Upper lobe of left lung (tissue), 6 donors: ENCODE results near the gene PCK2. TPM values are rescaled to one million over a fixed set of nuclear protein-coding genes. Genes with fewer than 3 reads are reported as not detected.
A peak's percentile ranks its signal among the peaks of the same experiment; 100 is the strongest.

Experiments
- ATAC-seq, 2 donors: fragments of 200-7000 bp; cut with Tn5 transposase; one replicate each; pipeline ENCODE4 v1.9.1; 2022; ENCODE audit warnings: mild to moderate bottlenecking in 2 of 2, moderate library complexity in 2 of 2; ENCODE audit not compliant: low FRiP score in 2 of 2
- DNase-seq, 2 donors: peaks; one replicate each; pipeline ENCODE4 v3.0.0-alpha.2; 2019 to 2020
- H3K27ac ChIP-seq, 4 donors: fragments of 200-600 bp; sonication (generic); one replicate each; pipeline ENCODE4 v1.5.1; 2016 to 2019
- H3K27me3 ChIP-seq, 4 donors: fragments of 200-600 bp; sonication (generic); one replicate each; pipeline ENCODE4 v1.5.1; 2017 to 2019
- H3K36me3 ChIP-seq, 4 donors: fragments of 200-600 bp; sonication (generic); one replicate each; pipeline ENCODE4 v1.5.1; 2016 to 2019
- H3K4me1 ChIP-seq, 4 donors: fragments of 200-600 bp; sonication (generic); one replicate each; pipeline ENCODE4 v1.5.1; 2018 to 2019
- H3K4me3 ChIP-seq, 4 donors: fragments of 200-600 bp; sonication (generic); one replicate each; pipeline ENCODE4 v1.5.1; 2017 to 2019; ENCODE audit warnings: mild to moderate bottlenecking in 2 of 4, moderate library complexity in 1 of 4
- H3K9me3 ChIP-seq, 4 donors: fragments of 200-600 bp; sonication (generic); one replicate each; pipeline ENCODE4 v1.5.1; 2018 to 2019
- EP300 ChIP-seq, 4 donors: sonication (generic); formaldehyde crosslinking; IDR thresholded peaks; one replicate each; pipeline ENCODE4 v1.5.1; 2017; ENCODE audit warnings: antibody characterized with exemption in 4 of 4, control low read depth in 2 of 4
- POLR2A ChIP-seq, 4 donors: fragments of 450-650 bp; IDR thresholded peaks; one replicate each; pipeline ENCODE4 v1.5.1; 2016 to 2017; ENCODE audit warnings: antibody characterized with exemption in 4 of 4, mild to moderate bottlenecking in 2 of 4
- POLR2AphosphoS5 ChIP-seq, 2 donors: sonication (generic); formaldehyde crosslinking; IDR thresholded peaks; one replicate each; pipeline ENCODE4 v1.5.1; 2017; ENCODE audit warnings: antibody characterized with exemption in 2 of 2
- WGBS, 2 donors: methylation state at CpG; one replicate each; pipeline ENCODE4 v1.1.5; 2017 to 2018; 5-methylcytosine and 5-hydroxymethylcytosine counted together
- total RNA-seq, 6 donors: library from RNA; depleted of rRNA in 4 of 6; stranded (reverse); fragments of >200 nt in 4 of 6; gene quantifications; one replicate each; pipeline versions ENCODE4 v1.1.0 to v1.2.1, GENCODE V29; 2016 to 2021
- TF ChIP-seq, protein P1 (sequence below), 6 experiments: fragments of 450-650 bp in 4 of 6; fragments of 200-600 bp in 2 of 6; sonication (generic) in 2 of 6; IDR thresholded peaks; one replicate each; pipeline ENCODE4 v1.5.1; 2016 to 2019; ENCODE audit warnings: antibody characterized with exemption in 6 of 6
- donor health status: DM: no; HTN: no; CAD: no; lungs with moderate emphysema.
- donor health status: DM: no; HTN: yes; CAD: no; lungs with severe emphysema.

PCK2 gene
- total RNA-seq, 6 donors from 2014 or later = 27.2 to 70.3 (median 34.9) TPM

DNA sequence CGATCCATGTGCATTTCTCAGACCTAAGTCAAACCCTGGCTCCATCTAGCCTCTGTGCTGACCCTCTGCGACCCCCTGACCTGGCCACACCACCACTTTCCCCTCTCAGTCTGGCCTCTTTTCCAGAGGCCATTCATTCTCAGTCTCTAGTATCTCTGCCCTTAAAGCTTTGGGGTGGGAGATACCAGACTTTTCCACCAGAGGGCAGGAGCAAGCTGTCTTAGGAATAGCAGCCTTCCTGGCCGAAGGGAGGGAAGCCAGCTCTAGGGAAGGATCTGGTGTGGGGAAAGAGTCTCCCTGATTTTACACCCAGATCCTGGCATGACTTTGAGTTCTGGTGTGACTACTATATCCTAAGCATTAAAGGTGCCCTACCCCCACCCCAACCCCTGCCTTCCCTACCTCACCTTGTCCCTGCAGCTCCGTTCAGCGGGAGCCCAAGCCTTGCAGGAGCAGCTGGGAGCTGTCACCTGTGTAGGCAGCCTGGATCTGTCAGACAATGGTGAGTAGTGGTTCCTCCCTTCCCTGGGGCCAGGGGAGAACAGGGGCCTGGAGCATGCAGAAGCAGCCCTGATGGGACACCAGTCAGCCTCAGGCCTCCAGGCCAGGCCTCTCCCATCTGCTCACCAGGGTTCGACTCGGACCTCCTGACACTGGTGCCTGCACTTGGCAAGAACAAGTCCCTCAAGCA is 35.7 kb upstream of the PCK2 start:
- ATAC-seq (peak; percentile 53 to 80), DNase-seq (peak in 1 of 2 donors; percentile 79)
- TF ChIP-seq POLR2A (IDR thresholded peaks at IDR 0.05) = no peak
- TF ChIP-seq, protein P1, sequence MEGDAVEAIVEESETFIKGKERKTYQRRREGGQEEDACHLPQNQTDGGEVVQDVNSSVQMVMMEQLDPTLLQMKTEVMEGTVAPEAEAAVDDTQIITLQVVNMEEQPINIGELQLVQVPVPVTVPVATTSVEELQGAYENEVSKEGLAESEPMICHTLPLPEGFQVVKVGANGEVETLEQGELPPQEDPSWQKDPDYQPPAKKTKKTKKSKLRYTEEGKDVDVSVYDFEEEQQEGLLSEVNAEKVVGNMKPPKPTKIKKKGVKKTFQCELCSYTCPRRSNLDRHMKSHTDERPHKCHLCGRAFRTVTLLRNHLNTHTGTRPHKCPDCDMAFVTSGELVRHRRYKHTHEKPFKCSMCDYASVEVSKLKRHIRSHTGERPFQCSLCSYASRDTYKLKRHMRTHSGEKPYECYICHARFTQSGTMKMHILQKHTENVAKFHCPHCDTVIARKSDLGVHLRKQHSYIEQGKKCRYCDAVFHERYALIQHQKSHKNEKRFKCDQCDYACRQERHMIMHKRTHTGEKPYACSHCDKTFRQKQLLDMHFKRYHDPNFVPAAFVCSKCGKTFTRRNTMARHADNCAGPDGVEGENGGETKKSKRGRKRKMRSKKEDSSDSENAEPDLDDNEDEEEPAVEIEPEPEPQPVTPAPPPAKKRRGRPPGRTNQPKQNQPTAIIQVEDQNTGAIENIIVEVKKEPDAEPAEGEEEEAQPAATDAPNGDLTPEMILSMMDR (IDR thresholded peaks at IDR 0.05) = peak; percentile 64 to 95 (median 85)
- peaks cover 0 to 3% (median 0%) of the 10 kb centered on the region in 4 donors for H3K4me1 ChIP-seq
- H3K27ac ChIP-seq = no peak overlapping the region
- H3K27me3 ChIP-seq = no peaks in the 10 kb centered on the region
- 51 to 56% methylated on average over 7 of the region's 7 CpGs for WGBS, 2 donors
- no peaks in the 10 kb centered on the region for H3K36me3 ChIP-seq
- H3K9me3 ChIP-seq = no peaks in the 10 kb centered on the region
- H3K4me3 ChIP-seq = no peak overlapping the region

- 81 to 94% methylated on average over 2 to 10 of the region's 10 CpGs for WGBS, 2 donors
- Histone ChIP-seq H3K27ac (no peak overlapping the region), H3K4me1 (peaks cover 0 to 3% (median 0%) of the 10 kb centered on the region in 4 donors), H3K27me3 (no peaks in the 10 kb centered on the region), H3K9me3 (no peaks in the 10 kb centered on the region), H3K36me3 (no peaks in the 10 kb centered on the region), H3K4me3 (no peak overlapping the region)
- no peak for TF ChIP-seq EP300 (IDR thresholded peaks at IDR 0.05)
- TF ChIP-seq POLR2AphosphoS5 (IDR thresholded peaks at IDR 0.05) = no peak
- TF ChIP-seq, protein P1 (IDR thresholded peaks at IDR 0.05) = no peak
- TF ChIP-seq POLR2A (IDR thresholded peaks at IDR 0.05) = no peak
- ATAC-seq = no peak
- DNase-seq = no peak
These were observed 35.1 kb upstream of the PCK2 start for GRCh38 chr14:24058951-24059475.

DNA sequence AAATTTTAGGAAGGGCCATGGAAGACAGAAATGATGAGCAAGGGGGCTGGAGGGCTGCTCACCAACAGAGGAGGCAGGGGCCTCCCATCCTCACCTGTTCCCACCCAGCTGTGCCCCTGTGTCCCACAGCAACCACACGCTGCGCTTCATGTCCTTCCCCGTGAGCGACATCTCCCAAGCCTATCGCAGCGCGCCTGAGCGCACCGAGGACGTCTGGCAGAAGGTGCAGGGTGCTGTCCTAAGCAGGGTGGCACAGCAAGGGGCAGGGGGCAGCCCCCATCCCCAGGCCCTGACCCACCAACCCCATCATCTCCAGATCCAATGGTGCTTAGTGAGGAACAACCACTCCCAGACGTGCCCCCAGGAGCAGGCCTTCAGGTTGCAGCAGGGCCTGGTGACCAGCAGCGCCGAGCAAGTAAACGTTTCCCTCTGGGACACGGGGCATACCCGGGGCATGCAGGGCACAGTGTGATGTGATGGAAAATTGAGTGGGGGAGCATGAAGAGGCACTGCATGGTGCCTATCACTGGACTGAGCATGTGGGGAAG is 34.2 kb upstream of the PCK2 start:
- ATAC-seq (no peak), DNase-seq (no peak)
- H3K9me3 ChIP-seq = no peaks in the 10 kb centered on the region
- TF ChIP-seq, protein P1 (IDR thresholded peaks at IDR 0.05) = no peak
- TF ChIP-seq EP300 (IDR thresholded peaks at IDR 0.05) (no peak), POLR2A (IDR thresholded peaks at IDR 0.05) (no peak), POLR2AphosphoS5 (IDR thresholded peaks at IDR 0.05) (no peak)
- no peak overlapping the region for H3K4me3 ChIP-seq
- no peak overlapping the region for H3K27ac ChIP-seq
- H3K27me3 ChIP-seq = no peaks in the 10 kb centered on the region
- 84 to 97% methylated on average over 16 of the region's 16 CpGs for WGBS, 2 donors
- no peaks in the 10 kb centered on the region for H3K36me3 ChIP-seq
- peaks cover 0 to 3% (median 0%) of the 10 kb centered on the region in 4 donors for H3K4me1 ChIP-seq

- WGBS, 2 donors = 89 to 91% methylated on average over 9 to 10 of the region's 10 CpGs
- H3K9me3 ChIP-seq = no peaks in the 10 kb centered on the region
- peaks cover 0 to 3% (median 0%) of the 10 kb centered on the region in 4 donors for H3K4me1 ChIP-seq
- no peak for ATAC-seq
- DNase-seq = no peak
- H3K36me3 ChIP-seq = no peaks in the 10 kb centered on the region
- TF ChIP-seq POLR2A (IDR thresholded peaks at IDR 0.05) (no peak), EP300 (IDR thresholded peaks at IDR 0.05) (no peak), POLR2AphosphoS5 (IDR thresholded peaks at IDR 0.05) (no peak)
- TF ChIP-seq, protein P1 (IDR thresholded peaks at IDR 0.05) = no peak
- H3K27me3 ChIP-seq = no peaks in the 10 kb centered on the region
- no peak overlapping the region for H3K4me3 ChIP-seq
- no peak overlapping the region for H3K27ac ChIP-seq
These were observed 33.7 kb upstream of the PCK2 start for GRCh38 chr14:24060443-24060842.
